Left ventricle myocardium inferior (tissue), 1 donor: ENCODE results near the gene SAMD14. TPM values are rescaled to one million over a fixed set of nuclear protein-coding genes. Genes with fewer than 3 reads are reported as not detected.

ENCODE experiments used
- DNase-seq: peaks from one replicate; pipeline ENCODE4 v3.0.0-alpha.2; 2020
- H3K27ac ChIP-seq: fragments of 200-600 bp; replicated peaks from 2 replicates; pipeline ENCODE4 v1.8.0; 2021
- H3K27me3 ChIP-seq: fragments of 200-600 bp; 2 replicates; pipeline ENCODE4 v1.8.0; 2021; ENCODE audit warnings: low read depth
- H3K36me3 ChIP-seq: fragments of 200-600 bp; 2 replicates; pipeline ENCODE4 v1.8.0; 2021
- H3K4me1 ChIP-seq: fragments of 200-600 bp; 2 replicates; pipeline ENCODE4 v1.8.0; 2021
- H3K4me3 ChIP-seq: fragments of 200-600 bp; 2 replicates; pipeline ENCODE4 v1.8.0; 2021; ENCODE audit warnings: mild to moderate bottlenecking, moderate library complexity
- H3K9me3 ChIP-seq: fragments of 200-600 bp; replicated peaks from 2 replicates; pipeline ENCODE4 v1.8.0; 2021
- intact Hi-C: fragments of 100-400 bp; cut with micrococcal nuclease; formaldehyde crosslinking; loops from one replicate; pipeline ENCODE4 v1.11.0; 2022
- total RNA-seq: library from RNA; stranded (reverse); fragmentation: NEBNext Ultra II Directional; extraction: Animal tissue kit (Norgen Biotek cat#: 25700); gene quantifications from one replicate; pipeline ENCODE4 v1.2.1, GENCODE V29; 2021
- TF ChIP-seq, protein P1 (sequence below): fragments of 200-600 bp; IDR thresholded peaks from 2 replicates; pipeline ENCODE4 v1.8.0; 2021; ENCODE audit warnings: antibody characterized with exemption, mild to moderate bottlenecking, borderline replicate concordance
- donor health status: DM: no; HTN: yes; CAD: no; lungs with severe emphysema.

SAMD14 gene
- total RNA-seq, 1 donor from 2014 or later: 1.6 TPM

DNA sequence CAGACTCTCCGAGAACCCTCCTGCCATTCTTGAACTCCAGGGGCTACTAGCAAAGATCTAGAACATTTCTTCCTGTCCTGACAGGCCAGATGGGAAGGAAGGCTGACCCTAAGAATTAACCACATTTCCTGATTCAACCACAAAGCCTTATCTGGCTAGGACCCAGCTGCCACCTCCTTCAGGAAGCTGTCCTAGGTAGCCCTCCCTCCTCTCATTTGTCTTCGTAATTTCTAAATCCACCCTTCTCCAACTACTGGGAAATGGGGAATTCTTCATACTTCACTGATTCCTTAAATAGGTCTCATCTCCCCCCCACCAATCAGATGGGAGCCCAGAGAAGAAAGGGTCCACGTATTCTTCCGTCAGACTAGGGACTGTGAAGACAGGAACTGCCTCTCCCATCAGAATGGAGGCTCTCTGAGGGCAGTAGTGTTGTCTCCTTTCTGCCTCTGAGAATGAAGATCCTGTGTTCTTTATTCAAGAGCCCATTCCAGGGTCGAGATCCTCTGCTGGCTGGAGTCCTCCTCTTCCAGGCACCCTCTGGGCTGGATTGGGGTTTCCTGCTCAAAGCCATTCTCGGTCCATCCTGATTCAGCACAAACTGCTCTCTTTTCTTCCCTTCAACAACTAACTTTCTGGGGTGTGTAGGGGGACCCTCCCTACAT, 2.1 kb downstream of the SAMD14 start:
- Histone ChIP-seq H3K36me3 (no peaks in the 10 kb centered on the region), H3K4me3 (no peak overlapping the region), H3K4me1 (peaks cover 46% of the 10 kb centered on the region), H3K9me3 (no peaks in the 10 kb centered on the region), H3K27me3 (peaks cover 11% of the 10 kb centered on the region), H3K27ac (no peak overlapping the region)
- TF ChIP-seq, protein P1, sequence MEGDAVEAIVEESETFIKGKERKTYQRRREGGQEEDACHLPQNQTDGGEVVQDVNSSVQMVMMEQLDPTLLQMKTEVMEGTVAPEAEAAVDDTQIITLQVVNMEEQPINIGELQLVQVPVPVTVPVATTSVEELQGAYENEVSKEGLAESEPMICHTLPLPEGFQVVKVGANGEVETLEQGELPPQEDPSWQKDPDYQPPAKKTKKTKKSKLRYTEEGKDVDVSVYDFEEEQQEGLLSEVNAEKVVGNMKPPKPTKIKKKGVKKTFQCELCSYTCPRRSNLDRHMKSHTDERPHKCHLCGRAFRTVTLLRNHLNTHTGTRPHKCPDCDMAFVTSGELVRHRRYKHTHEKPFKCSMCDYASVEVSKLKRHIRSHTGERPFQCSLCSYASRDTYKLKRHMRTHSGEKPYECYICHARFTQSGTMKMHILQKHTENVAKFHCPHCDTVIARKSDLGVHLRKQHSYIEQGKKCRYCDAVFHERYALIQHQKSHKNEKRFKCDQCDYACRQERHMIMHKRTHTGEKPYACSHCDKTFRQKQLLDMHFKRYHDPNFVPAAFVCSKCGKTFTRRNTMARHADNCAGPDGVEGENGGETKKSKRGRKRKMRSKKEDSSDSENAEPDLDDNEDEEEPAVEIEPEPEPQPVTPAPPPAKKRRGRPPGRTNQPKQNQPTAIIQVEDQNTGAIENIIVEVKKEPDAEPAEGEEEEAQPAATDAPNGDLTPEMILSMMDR: no peak
- DNase-seq: no peak
- intact Hi-C loops: no loop called here

GRCh38 chr17:50125420-50125997, 4.5 kb downstream of the SAMD14 start:
- peaks cover 11% of the 10 kb centered on the region for H3K27me3 ChIP-seq
- DNase-seq: no peak
- H3K4me3 ChIP-seq: no peak overlapping the region
- H3K4me1 ChIP-seq: peaks cover 31% of the 10 kb centered on the region
- H3K36me3 ChIP-seq: no peaks in the 10 kb centered on the region
- no peak overlapping the region for H3K27ac ChIP-seq
- TF ChIP-seq, protein P1: no peak
- intact Hi-C loops: no loop called here
- no peaks in the 10 kb centered on the region for H3K9me3 ChIP-seq

GRCh38 chr17:50123649-50124349, 6.2 kb downstream of the SAMD14 start:
- intact Hi-C loops: no loop called here
- Histone ChIP-seq H3K27ac (peak overlapping the region; percentile 46), H3K4me3 (no peak overlapping the region), H3K4me1 (peaks cover 14% of the 10 kb centered on the region), H3K36me3 (no peaks in the 10 kb centered on the region), H3K27me3 (peaks cover 4% of the 10 kb centered on the region), H3K9me3 (no peaks in the 10 kb centered on the region)
- no peak for DNase-seq
- TF ChIP-seq, protein P1: no peak

- Histone ChIP-seq H3K27ac (no peak overlapping the region), H3K9me3 (no peaks in the 10 kb centered on the region), H3K4me1 (peaks cover 10% of the 10 kb centered on the region), H3K36me3 (no peaks in the 10 kb centered on the region), H3K27me3 (no peaks in the 10 kb centered on the region), H3K4me3 (no peak overlapping the region)
- DNase-seq: no peak
- intact Hi-C loops: no loop called here
- TF ChIP-seq, protein P1: no peak
Measured at GRCh38 chr17:50122945-50123344, 7.0 kb downstream of the SAMD14 start.

DNA sequence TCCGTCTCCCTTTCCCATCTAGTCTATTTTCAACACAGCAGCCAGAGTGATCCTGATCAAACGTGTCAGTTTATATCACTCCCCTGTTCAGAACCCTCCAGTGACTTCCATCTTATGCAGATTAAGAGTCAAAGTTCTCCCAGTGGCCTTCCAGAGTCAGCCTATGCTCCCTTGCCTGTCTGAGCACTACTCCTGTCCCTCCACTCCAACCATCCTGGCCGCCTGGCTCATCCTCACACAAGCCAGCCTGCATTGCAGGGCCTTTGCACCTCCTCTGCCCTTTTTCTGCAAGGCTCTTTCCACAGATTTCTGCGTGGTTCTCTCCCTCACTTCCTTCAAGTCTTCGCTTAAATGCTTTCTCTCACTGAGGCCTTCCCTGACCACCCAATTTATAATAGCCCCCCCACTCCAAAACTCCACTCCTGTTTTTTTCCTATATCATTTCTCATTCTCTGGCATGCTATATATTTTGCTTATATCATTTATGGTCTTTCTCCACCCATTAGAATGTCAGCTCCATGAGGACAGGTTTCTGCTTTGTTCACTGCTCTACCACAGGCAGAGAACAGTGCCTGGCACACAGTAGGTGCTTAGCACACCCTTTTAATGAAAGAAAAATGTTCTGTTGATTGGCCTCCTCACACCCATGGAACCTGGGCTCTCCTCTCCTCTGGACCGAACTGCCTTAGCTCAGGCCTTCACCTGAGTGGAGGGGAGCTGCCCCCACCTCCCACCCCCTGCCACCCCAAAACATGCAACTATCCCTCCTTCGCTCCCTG, 9.3 kb downstream of the SAMD14 start:
- no peak for DNase-seq
- no peak overlapping the region for H3K27ac ChIP-seq

More for the DNA sequence above, 9.3 kb downstream of the SAMD14 start:
- Histone ChIP-seq H3K9me3 (no peaks in the 10 kb centered on the region), H3K27me3 (peaks cover 4% of the 10 kb centered on the region), H3K36me3 (no peaks in the 10 kb centered on the region), H3K4me3 (no peak overlapping the region), H3K4me1 (peaks cover 25% of the 10 kb centered on the region)
- intact Hi-C loops: no loop called here
- TF ChIP-seq, protein P1: no peak
